GM19438 (cell line): ENCODE results near the gene PHF5A.

Experiments
- ATAC-seq: cut with Tn5 transposase; IDR thresholded peaks from one replicate; pipeline ENCODE4 v1.9.1; 2021; ENCODE audit warnings: low read depth; ENCODE audit not compliant: unreplicated experiment

Gene PHF5A

GRCh38 chr22:41418717-41419116, 49.8 kb downstream of the PHF5A start:
- no peak for ATAC-seq

DNA sequence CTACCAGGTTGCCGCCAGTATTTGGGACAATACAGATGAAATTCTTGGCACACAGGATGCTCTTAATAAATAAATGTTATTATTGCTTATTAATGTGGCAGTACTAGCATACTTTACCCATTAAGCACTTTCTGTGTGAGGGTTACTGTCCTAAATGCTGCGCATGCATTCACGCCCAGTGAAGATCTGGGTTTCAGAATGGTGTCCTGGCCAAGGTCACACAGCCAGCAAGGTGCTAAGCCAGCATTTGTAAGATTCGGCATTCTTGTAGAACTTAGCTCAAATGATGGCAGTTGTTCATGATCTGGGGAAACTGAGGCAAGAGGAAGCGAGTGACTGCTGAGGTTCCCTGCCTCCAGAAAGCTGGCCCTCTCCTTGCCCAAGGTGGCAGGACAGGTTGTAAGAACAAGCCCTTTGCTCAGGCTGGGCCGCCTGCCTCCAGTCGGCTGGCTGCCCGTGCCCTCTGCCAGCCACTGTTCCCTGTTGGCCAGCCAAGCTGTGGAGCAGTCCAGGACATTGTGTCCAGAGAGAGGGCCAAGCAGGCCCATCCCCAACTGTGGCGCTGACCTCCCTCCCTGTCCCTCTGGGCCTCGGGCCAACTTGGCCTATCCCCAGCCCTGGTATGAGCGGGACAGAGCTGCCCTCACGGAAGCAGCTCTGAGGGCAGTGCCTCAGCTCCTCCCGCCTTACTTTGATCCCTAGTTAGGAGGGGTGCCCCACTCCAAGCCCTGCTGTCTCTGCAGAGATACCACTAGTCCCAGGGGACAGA, 50.7 kb downstream of the PHF5A start:
- no peak for ATAC-seq

DNA sequence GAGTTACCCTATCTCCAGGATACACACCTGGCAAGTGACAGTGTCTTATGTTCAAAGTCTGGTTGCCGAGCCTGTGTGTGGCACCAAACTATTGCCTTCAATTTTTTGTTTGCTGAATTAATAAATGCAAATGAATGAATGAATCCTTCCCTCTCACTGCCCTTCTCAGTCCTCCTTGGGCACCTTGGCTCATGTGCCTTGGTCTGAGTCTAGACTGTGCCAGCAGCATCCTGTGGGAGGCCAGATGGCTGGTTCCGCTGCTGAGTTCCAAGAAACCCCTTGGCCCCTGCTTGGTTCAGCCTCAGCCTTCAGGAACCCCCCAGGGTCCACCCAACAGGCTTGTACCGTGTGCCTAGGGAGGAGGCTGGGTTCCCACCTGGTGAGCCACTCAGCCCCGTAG, 52.9 kb downstream of the PHF5A start:
- ATAC-seq, result no peak

- no peak for ATAC-seq
Measured at GRCh38 chr22:41411021-41411851, 57.3 kb downstream of the PHF5A start.

DNA sequence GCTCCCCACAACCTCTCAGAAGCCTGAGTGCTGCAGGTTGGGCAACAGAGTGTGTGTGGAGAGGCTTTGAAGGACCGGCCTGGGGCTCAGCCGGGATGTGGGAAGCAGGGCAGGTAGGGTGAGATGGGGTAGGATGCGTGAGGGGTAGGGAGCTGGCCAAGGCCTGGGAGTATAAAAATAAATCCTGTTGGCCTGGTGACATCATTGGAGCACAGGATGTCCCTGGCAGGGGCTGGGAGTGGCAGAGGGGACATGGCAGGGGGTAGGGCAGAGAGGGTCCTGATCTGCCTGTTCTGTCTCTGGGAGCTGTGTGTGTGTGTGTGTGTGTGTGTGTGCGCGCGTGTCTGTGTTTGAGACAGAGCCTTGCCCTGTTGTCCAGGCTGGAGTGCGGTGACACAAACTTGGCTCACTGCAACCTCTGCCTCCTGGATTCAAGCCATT, 58.2 kb downstream of the PHF5A start:
- ATAC-seq, result no peak
